GM20000 (cell line): ENCODE data around the gene KDM4F.
A peak's percentile ranks its signal among the peaks of the same experiment; 100 is the strongest.

Experiments
- DNase-seq: peaks from one replicate; pipeline ENCODE4 v3.0.0; 2012; ENCODE audit warnings: low spot score
- CTCF ChIP-seq: IDR thresholded peaks from 2 replicates; pipeline ENCODE4 v1.5.1; 2012; ENCODE audit warnings: mild to moderate bottlenecking, control low read depth; ENCODE audit errors: extremely low read depth, missing control alignments

The KDM4F gene

GRCh38 chr11:95050595-95051202 is 1.5 kb downstream of the KDM4F start:
- DNase-seq, result no peak
- TF ChIP-seq CTCF, result no peak

- DNase-seq, result no peak
- TF ChIP-seq CTCF, result no peak
These were observed 5.1 kb downstream of the KDM4F start for GRCh38 chr11:95054356-95054755.

- peak; percentile 48 for DNase-seq
- no peak for TF ChIP-seq CTCF
These were observed 6.2 kb downstream of the KDM4F start for GRCh38 chr11:95055283-95055897.

GRCh38 chr11:95057959-95058358 is 8.7 kb downstream of the KDM4F start:
- DNase-seq, result no peak
- no peak for TF ChIP-seq CTCF

GRCh38 chr11:95058621-95059020 is 9.4 kb downstream of the KDM4F start:
- no peak for DNase-seq
- no peak for TF ChIP-seq CTCF

GRCh38 chr11:95059046-95059445 is 9.8 kb downstream of the KDM4F start:
- DNase-seq, result no peak

More at GRCh38 chr11:95059046-95059445, 9.8 kb downstream of the KDM4F start:
- TF ChIP-seq CTCF, result no peak
